ENCODE data around the gene ADGRG2. TPM values are rescaled to one million over a fixed set of nuclear protein-coding genes. Genes with fewer than 3 reads are reported as not detected.

ADGRG2 gene
- total RNA-seq, 1 experiment from 2014 or later, result 8.2 TPM

GRCh38 chrX:18992829-18993228, 129.4 kb downstream of the ADGRG2 start:
- H3K4me3 Mint-ChIP-seq, result no peak overlapping the region
- ChIA-PET CTCF (interaction anchor here (0.8 to 1.0 kb wide), 2 partner anchors 24 to 48 kb away, joined by 3 read pairs; no protein-coding TSS in a partner anchor), POLR2A (no interaction called here)
- DNase-seq (ENCODE audit: low spot score), result no peak
- H3K36me3 Mint-ChIP-seq, result no peaks in the 10 kb centered on the region
- peaks cover 17% of the 10 kb centered on the region for H3K4me1 Mint-ChIP-seq
- no peak overlapping the region for H3K27ac Mint-ChIP-seq
- ATAC-seq, result no peak
- TF ChIP-seq NR1H2 (CRISPR knock-in tag; IDR thresholded peaks at IDR 0.05) (no peak), CBFB (CRISPR knock-in tag; IDR thresholded peaks at IDR 0.05; ENCODE audit: low read depth) (no peak), ZNF423 (CRISPR knock-in tag; IDR thresholded peaks at IDR 0.05) (no peak), HMGXB4 (CRISPR knock-in tag; IDR thresholded peaks at IDR 0.05) (no peak), KAT7 (CRISPR knock-in tag; IDR thresholded peaks at IDR 0.05; ENCODE audit: borderline replicate concordance) (no peak), AFF4 (CRISPR knock-in tag; IDR thresholded peaks at IDR 0.05; ENCODE audit: borderline replicate concordance) (no peak), CDX4 (CRISPR knock-in tag; IDR thresholded peaks at IDR 0.05; ENCODE audit: borderline replicate concordance) (no peak), ZNF425 (CRISPR knock-in tag; conservative IDR thresholded peaks at IDR 0.05) (no peak), USF1 (CRISPR knock-in tag; IDR thresholded peaks at IDR 0.05) (no peak), E2F4 (CRISPR knock-in tag; IDR thresholded peaks at IDR 0.05; ENCODE audit: borderline replicate concordance, low read depth) (no peak), GABPB1 (CRISPR knock-in tag; IDR thresholded peaks at IDR 0.05) (no peak), ZSCAN18 (CRISPR knock-in tag; IDR thresholded peaks at IDR 0.05) (no peak), ZNF263 (CRISPR knock-in tag; IDR thresholded peaks at IDR 0.05; ENCODE audit: low read depth) (no peak), TEAD4 (CRISPR knock-in tag; IDR thresholded peaks at IDR 0.05) (no peak), ZNF138 (CRISPR knock-in tag; conservative IDR thresholded peaks at IDR 0.05) (no peak), CTCF (IDR thresholded peaks at IDR 0.05) (no peak), SP1 (CRISPR knock-in tag; conservative IDR thresholded peaks at IDR 0.05) (no peak), PREB (CRISPR knock-in tag; IDR thresholded peaks at IDR 0.05; ENCODE audit: borderline replicate concordance) (no peak), MYBL2 (CRISPR knock-in tag; IDR thresholded peaks at IDR 0.05) (no peak), ELF4 (CRISPR knock-in tag; IDR thresholded peaks at IDR 0.05; ENCODE audit: low read depth) (no peak)
- H3K27me3 Mint-ChIP-seq (ENCODE audit: low read depth), result no peaks in the 10 kb centered on the region
- no peaks in the 10 kb centered on the region for H3K9me3 Mint-ChIP-seq

Data from WTC11 (cell line).